ENCODE measurements around the gene TEDC2.
"Not testable (repeated sequence)": the region's sequence is repeated elsewhere in the genome, so short reads cannot be mapped to it uniquely, and the experiment has no call there.

TEDC2 gene

DNA sequence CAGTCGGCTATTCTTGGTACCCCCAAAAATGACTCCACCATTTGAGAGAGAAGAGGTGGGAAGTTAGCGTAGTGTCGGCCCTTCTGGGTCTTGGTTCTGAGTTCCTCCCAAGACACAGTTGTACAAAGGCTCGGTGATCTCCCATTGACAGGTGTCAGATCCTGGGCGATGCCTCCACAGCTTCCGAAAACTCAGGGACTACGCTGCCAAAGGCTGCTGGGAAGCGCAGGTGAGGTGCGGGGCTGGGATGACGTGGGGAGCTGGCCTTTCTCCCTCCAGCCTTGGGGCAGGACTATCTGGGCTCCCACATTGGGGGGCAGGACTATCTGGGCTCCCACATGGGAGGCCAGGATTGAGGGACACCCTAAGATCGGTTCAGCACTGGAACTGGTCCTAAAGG, 20.3 kb upstream of the TEDC2 start:
- no peak for DNase-seq

DNA sequence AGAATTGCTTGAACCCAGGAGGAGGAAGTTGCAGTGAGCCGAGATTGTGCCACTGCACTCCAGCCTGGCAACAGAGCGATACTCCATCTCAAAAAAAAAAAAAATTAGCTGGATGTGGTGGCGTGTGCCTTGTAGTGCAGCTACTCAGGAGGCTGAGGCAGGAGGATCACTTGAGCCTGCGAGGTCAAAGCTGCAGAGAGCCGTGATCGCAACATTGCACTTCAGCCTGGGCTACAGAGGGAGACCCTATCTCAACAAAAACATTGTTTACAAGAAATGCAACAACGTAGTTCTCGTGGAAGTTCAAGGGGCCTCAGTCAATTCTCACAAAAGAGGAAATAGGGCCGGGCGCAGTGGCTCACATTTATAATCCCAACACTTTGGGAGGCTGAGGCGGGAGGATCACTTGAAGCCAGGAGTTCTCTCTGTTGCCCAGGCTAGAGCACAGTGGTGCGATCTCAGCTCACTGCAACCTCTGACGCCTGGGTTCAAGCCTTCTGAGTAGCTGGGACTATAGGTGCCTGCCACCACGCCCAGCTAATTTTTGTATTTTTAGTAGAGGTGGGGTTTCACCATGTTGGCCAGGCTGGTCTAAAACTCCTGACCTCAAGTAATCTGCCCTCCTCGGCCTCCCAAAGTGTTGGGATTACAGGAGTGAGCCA, 18.6 kb upstream of the TEDC2 start:
- DNase-seq = not testable (repeated sequence)

DNA sequence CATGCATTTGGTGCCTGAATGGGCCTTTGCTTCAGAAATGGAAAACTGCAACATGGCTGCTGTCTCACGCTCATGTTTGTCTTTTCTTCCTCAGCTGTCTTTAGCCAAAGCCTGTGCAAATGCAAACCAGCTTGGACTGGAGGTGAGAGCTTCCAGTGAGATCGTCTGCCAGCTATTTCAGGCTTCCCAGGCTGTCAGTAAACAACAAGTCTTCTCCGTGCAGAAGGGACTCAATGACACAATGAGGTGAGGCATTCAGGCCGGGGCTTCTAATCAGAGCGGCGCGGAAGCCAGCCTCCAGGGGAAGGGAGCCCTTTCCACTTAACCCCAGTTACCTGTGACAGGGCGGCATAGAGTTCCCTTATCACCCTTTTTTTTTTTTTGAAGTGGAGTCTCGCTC, 16.4 kb upstream of the TEDC2 start:
- DNase-seq = no peak

DNA sequence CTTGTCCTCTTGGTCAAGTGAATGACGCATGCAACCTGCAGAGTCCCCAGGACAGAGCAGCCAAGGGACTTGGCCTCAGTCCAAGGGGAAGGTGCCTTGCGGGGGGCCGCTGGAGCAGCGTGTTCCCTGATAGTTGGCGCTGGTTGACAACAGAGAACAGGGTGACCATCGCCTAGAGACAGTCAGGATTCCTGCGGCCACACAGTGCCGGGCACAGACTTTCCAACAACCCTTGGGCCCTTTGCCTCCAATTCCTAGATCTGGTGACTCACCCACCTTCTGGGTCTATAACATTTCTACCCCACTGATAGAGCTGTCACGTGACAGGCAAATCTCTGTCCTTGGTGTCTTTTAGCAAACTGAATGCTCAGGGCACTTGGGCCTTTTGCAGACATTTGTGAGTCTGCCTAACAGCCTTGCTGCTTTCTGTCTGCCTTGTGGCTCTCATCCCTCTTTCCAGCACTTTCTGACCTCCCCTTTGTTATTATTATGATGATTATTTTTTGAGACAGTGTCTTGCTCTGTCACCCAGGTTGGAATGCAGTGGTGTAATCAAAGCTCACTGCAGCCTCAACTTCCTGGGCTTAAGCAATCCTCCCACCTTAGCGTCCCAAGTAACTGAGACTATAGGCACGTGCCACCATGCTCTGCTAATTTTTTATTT, 11.9 kb upstream of the TEDC2 start:
- DNase-seq = no peak

DNA sequence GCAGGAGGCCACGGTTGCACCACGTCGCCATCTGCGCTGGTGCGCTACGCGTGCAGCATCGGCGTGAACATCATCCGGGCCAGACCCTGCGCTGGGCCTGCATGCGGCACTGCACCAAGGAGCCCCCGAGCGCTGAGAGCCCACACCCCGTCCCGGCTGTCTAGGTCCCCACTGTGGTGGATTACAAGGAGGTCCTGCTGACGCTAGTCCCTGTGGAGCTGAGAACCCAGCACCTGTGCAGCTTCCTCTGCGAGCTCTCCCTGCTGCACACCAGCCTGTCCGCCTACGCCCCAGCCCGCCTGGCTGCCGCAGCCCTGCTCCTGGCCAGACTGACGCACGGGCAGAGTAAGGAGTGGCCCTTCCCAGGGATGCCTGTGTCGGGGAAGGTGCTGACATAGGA, 10.8 kb upstream of the TEDC2 start:
- DNase-seq = no peak

DNA sequence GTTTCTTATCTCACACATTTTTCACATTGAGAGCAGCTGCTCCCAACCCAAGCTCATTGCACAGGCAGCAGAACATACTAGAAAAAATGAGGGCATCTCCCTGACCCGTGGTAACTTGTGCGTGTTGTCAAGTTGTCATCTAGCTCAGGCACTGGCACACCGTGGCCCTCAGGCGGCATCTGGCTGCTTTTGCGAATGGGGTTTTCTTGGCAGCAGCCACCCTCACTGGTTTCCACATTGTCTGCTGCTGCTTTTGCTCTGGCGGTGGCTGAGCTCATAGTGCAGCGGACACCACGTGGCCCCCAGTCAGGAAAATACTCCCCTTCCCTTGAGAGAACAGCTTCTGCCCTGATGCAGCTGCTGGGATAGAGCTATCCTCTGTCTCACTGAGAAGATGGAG, 9.4 kb upstream of the TEDC2 start:
- no peak for DNase-seq

DNA sequence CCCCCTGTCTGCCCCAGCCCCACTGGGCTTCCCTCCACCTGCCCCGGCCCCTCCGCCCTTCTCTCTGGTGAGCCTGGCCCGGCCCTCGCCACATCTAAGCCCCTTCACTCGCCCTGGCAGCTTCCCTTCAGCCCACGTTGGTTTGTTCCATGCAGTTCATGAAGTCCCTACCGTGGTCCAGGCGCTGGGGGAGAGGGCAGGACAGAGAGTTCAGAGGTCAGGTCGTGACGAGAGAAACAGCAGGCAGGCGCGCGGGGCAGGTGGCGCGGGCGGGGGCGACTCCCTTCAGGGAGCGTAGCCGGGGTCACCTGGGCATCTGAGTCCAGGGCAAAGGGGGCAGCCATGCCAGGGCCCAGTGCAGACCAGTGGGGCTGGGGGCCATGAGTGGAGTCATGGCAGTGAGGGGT, 8.9 kb upstream of the TEDC2 start:
- DNase-seq = no peak

DNA sequence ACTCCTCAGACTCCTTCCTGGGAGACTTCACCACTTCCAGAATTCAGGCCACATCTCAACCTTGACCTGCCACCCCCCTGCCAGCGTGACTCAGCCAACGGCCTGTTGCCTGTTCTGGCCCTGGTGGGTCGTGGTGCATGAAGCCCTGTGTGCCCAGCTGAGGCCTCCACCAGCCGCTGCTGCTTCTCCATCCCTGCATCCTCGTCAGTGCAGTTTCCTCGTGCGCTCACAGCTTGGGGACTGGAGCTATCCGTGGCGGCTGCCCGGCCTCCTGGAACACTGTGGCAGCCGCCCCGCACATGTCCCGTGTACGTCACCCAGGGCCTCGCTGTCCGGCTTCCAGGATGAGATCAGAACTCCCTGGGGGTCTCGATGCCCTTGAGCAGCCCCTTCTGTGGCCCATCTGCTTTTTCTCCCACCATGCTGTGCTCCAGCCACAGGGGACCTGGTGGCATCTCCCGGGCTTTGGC, 8.0 kb upstream of the TEDC2 start:
- DNase-seq = no peak

DNA sequence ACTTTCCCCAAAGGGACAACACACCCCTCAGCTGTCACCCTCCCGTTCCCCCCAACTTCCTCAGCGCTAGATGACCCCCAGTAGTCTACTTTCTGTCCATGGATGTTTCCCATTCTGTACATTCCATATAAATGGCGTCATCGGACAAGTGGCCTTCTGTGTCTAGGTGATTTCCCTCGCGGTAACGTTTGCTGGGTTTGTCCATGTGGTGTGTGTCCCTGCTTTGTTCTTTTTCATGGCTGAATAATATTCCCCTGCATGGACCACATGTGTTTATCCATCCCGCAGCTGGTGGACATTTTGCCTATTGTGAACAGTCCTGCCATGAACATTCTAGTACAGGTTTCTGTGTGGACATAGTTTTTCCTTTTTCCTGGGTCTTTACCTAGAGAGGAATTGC, 7.3 kb upstream of the TEDC2 start:
- DNase-seq = no peak

DNA sequence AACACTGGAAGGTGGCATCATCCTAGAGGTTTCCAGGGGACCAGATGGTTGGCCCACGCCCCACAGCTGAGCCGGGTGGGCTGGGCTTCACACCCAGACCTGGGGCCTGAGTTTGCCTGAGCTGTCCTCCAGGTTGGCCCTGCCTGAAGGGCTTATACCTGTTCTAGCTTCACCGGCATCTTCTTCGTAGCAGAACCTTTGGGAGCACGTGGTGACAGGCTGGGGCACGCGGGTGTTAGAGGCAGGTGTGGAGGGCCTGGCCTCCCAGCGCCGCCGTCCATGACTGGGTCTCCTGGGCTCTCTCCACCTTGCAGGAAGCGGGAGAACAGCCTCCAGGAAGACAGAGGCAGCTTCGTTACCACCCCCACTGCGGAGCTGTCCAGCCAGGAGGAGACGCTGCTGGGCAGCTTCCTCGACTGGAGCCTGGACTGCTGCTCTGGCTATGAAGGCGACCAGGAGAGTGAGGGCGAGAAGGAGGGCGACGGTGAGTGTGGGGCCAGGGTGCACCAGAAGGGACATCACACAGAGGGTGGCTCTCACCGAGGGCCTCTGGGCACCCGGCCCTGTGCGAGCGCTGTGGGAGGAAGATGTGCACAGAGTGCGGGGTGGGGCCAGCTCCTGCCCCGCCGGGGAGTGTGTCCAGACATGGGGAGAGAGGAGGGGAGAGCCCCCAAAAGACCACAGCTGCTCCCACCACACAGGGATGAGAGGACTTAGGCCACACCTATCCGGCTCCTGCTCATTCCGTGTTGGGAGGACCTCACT, 4.6 kb upstream of the TEDC2 start:
- DNase-seq = no peak

DNA sequence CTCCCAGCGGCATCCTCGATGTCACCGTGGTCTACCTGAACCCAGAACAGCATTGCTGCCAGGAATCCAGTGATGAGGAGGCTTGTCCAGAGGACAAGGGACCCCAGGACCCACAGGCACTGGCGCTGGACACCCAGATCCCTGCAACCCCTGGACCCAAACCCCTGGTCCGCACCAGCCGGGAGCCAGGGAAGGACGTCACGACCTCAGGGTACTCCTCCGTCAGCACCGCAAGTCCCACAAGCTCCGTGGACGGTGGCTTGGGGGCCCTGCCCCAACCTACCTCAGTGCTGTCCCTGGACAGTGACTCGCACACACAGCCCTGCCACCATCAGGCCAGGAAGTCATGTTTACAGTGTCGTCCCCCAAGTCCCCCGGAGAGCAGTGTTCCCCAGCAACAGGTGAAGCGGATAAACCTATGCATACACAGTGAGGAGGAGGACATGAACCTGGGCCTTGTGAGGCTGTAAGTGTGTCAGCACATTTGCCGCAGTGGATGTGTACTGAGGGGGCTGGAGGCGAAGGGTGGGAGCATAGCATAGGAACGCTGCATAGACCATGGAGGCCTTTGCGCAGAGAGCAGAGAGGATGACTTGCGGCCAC, 3.3 kb upstream of the TEDC2 start:
- DNase-seq = no peak

DNA sequence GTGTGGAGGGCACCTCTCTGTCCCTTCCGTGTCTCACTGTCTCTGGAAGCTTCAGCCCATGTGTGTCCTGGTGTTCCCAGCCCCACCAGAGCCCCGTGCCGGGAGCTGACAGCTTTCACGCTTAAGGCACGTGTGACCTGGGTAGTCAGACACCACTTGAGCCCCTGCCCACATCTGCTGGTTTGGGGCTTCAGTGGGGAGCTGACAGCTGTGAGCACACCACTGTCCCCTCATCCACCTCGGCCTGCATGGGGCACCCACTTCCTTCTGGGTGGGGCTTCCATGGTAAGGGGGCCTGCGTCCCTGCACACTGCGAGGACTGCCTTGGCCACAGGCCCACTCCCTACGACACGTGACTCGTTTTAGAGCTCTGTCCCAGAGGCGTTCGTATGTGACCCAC, 2.6 kb upstream of the TEDC2 start:
- DNase-seq = no peak

DNA sequence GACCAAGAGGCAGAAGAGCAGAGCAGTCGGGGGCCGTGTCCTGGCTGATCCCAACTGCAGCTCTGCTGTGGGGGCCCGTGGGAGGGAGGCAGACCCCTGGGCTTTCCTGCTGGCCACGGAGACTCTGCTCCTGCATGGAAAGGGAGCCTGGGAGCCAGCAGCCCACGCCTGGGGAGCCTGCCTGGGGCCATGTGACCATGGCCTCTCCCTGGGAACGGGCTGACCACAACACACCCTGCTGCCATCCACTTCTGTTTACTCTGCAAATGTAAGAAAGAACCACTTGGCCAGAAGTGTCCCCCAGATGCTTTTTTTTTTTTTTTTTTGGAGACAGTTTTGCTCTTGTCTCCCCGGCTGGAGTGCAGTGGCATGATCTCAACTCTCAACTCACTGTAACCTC, 2.0 kb upstream of the TEDC2 start:
- DNase-seq = no peak

DNA sequence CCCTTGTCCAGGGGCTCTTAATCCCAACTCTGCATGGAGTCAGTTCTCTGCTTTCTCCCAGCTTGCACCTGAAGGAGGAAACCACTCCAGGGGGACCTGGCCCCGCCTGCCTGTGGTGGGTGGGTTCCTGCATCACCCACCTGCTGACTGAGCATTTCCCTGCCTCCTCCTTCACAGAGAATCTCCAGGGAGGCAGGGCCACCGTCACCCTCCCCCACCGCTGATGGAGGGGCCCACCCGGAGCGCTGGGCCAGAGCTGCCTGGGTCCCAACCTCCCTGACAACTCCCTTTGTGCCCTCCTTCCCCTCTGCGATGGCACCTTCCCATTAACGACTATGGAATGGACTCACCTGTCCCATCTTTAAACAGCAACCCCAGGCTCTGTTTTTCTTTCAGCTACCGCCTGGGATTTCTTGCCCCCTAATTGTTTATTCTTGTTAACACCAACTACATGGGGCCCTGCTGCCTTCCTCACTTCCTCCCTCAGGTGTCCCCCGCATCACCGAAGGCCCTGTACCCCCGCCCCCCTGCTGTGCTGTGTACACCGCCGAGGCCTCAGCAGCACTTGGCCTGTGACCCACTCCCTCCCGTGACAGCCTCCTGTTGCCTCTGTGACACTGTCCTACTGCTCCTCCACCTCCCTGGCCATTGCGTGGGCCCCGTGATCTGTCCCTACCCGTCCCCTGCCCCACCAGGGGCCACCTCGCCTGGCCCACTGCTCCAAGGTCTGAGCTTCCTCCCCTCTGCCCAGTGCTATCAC, 842 bp upstream of the TEDC2 start:
- no peak for DNase-seq

DNA sequence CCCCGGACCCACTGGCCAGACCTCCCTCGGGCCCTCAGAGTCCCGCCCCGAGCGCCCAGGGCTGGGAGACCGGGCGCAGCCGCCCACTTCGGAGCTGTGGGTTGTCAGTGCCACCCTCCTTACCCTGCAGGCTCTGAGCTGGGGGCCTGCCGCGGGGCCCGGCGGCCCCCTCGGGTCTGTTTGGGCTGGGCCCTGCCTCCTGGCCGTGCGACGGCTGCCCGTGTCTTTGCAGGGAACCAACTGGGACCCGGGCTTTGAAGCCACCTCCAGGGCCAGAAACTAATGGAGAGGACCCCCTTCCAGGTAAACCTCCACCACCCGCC, 443 bp downstream of the TEDC2 start:
- DNase-seq = no peak

DNA sequence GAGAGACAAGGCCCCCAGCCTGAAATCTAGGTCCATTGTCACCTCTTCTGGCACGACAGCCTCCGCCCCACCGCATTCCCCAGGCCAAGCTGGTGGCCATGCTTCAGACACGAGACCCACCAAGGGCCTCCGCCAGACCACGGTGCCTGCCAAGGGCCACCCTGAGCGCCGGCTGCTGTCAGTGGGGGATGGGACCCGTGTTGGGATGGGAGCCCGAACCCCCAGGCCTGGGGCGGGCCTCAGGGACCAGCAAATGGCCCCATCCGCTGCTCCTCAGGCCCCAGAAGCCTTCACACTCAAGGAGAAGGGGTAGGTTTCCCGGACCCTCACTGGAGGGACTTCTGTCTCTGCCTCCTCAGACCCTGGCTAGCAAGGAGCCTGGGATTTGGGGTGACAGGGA, 1.0 kb downstream of the TEDC2 start:
- no peak for DNase-seq

DNA sequence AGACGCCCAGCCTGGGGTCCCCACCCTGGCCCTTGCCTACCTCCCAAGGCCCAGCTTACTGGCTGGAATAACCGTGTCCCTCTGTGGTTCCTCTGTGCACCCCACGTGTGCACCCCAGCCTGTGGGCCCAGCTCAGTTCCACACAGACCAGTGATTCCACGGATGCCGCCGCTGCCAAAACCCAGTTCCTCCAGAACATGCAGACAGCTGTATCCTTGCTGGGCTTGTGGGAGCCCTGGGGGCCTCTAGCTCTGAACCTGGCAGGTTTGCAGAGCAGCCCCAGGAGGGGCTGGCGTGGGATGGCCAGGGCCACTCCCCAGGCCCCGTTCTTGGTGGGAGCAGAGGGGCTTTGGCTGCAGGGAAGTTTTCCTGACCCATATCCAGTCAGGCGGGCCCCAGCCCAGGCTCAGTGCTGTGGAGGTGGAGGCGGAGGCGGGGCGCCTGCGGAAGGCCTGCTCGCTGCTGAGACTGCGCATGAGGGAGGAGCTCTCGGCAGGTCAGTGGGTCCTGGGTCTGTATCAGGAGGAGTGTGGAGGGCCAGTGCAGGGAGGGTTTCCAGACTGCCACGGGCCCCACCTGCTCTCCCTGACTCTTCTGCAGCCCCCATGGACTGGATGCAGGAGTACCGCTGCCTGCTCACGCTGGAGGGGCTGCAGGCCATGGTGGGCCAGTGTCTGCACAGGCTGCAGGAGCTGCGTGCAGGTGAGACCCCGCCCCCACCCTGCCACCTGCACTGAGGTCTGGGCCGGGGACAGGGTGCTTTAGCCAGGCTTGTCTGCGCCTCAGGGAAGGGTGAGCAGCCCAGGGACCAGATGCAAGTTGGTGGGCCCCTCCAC, 2.3 kb downstream of the TEDC2 start:
- DNase-seq = no peak

DNA sequence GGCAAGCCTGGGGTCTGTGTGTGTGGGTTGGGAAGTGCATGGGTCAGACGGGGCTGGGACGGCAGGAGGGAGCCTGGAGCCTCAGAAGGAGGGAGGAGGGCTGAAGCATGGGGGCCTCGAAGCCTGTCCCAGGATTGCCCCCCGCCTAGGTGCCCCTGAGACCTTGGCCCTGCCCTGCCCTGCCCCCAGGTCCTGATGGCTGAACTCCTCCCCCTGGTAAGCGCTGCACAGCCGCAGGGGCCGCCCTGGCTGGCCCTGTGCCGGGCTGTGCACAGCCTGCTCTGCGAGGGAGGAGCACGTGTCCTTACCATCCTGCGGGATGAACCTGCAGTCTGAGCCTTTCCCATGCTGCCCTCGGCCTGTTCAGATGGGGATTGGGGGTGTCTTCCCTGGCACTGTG, 4.4 kb downstream of the TEDC2 start:
- no peak for DNase-seq

DNA sequence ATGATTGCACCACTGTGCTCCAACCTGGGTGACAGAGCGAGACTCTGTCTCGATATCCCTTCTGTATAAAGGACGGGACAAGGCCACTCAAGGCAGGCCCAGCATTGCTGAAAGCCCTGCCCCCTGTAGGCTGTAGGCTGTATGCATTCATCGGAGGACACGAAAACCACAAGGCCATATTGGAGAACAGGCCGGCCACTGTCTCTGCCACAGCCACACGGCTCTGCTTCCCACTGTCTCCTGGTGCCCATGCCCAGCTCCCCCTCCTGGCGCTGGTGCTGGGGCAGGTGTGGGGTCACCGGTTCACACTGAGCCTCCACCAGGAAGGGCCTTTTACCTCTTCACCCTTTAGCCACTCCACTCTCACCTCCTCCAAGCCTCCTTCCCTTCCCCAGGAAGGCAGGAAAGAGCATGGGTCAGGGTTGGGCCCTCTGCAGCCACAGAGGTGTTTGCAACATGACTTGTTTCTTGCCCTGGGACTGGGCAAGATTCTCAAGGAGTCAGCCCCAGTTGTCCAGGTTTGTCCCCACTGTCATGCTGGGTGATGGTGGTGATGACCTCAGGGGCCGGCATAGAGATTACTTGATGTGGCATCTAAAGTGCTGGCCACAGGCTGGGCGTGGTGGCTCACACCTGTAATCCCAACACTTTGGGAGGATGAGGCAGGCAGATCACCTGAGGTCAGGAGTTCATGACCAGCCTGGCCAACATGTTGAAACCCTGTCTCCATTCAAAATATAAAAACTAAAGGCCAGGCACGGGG, 5.9 kb downstream of the TEDC2 start:
- DNase-seq = peak in 1 of 2 experiments; percentile 24

DNA sequence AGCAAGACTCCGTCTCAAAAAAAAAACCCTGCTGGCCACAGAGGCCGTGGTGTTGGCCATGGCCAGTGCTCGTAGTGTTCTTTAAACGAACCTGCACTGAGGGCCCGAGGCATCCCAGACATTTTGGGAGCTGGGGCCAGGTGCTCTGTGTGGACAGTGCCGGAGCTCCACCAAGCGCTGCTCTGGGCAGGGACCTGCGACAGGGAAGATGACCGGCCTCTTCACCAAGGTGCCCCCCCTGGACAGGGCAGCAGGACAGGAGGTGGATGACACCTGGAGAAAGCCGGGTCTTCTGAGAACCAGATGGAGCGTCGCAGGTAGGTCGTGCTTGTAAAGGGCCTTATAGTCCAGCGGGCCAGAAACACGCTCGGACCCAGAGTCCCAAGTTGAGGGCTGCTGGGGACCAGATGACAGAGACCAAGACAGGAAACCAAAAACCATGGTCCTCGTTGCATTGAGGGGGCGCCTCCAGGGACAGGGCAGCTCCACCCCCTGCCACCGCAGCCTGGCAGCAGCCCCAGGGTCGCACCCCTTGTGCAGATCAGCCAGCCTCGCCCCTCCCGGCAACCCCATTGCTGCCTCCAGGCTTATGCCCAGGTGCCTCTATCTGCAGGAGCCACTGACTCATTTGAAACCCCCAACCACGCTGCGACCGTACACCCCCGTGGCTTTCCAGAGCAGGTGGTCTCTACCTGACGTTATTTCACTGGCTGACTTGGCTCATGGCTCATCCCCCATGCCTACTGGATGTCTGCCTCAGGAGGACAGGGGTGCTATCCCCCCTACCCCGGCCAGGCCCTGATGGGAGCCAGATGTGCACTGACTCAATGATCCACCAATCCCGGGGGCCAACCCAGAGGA, 7.0 kb downstream of the TEDC2 start:
- no peak for DNase-seq

Measured in NCI-H446 (cell line).